Testis (tissue), 3 donors: ENCODE measurements around the gene INSR. TPM values are rescaled to one million over a fixed set of nuclear protein-coding genes. Genes with fewer than 3 reads are reported as not detected.

Source experiments
- DNase-seq: peaks from one replicate; pipeline ENCODE4 v3.0.0-alpha.2; 2019
- H3K27ac ChIP-seq, 2 donors: fragments of 200-600 bp; sonication (generic); one replicate each; pipeline ENCODE4 v1.5.1; 2019
- H3K27me3 ChIP-seq: fragments of 200-600 bp; sonication (generic); one replicate; pipeline ENCODE4 v1.5.1; 2019
- H3K36me3 ChIP-seq: fragments of 200-600 bp; sonication (generic); one replicate; pipeline ENCODE4 v1.5.1; 2017; ENCODE audit warnings: low read depth; ENCODE audit errors: missing control alignments
- H3K4me1 ChIP-seq: fragments of 200-600 bp; sonication (generic); one replicate; pipeline ENCODE4 v1.5.1; 2019
- H3K4me3 ChIP-seq, 2 donors: fragments of 200-600 bp; sonication (generic); one replicate each; pipeline ENCODE4 v1.5.1; 2017 to 2019
- H3K9me3 ChIP-seq: fragments of 200-600 bp; sonication (generic); one replicate; pipeline ENCODE4 v1.5.1; 2017
- POLR2A ChIP-seq: fragments of 450-650 bp; IDR thresholded peaks from one replicate; pipeline ENCODE4 v1.6.1; 2017; ENCODE audit warnings: antibody characterized with exemption, mild to moderate bottlenecking, moderate library complexity
- WGBS, 2 donors: methylation state at CpG; one replicate each; pipeline ENCODE4 v1.1.5; 2018; 5-methylcytosine and 5-hydroxymethylcytosine counted together
- intact Hi-C: fragments of 100-400 bp; cut with DNase I; formaldehyde crosslinking; loops from one replicate; pipeline ENCODE4 v1.15.1; 2023; ENCODE audit warnings: low total_unique reads
- polyA plus RNA-seq: library from polyadenylated mRNA; stranded (reverse); fragments of 350-450 nt; fragmentation: Illumina TruSeq; extraction: RNeasy Lipid Tissue Mini Kit (QIAGEN cat#74804); gene quantifications from one replicate; pipeline ENCODE4 v1.2.3, GENCODE V29; 2014; ENCODE audit warnings: low read depth, low replicate concordance; ENCODE audit not compliant: insufficient read depth
- total RNA-seq, 2 donors: library from RNA; depleted of rRNA; stranded (reverse); fragments of >200 nt; gene quantifications; one replicate each; pipeline ENCODE4 v1.2.3, GENCODE V29; 2016
- TF ChIP-seq, protein P1 (sequence below), 3 experiments: fragments of 450-650 bp in 2 of 3; fragments of 200-600 bp in 1 of 3; sonication (generic) in 1 of 3; IDR thresholded peaks; one replicate each; pipeline ENCODE4 v1.5.1; 2016 to 2019; ENCODE audit warnings: antibody characterized with exemption in 3 of 3, mild to moderate bottlenecking in 2 of 3, moderate library complexity in 1 of 3

INSR gene
- total and polyA plus RNA-seq, 3 donors from 2014 or later: 9.3 to 96.5 (median 85.1) TPM

DNA sequence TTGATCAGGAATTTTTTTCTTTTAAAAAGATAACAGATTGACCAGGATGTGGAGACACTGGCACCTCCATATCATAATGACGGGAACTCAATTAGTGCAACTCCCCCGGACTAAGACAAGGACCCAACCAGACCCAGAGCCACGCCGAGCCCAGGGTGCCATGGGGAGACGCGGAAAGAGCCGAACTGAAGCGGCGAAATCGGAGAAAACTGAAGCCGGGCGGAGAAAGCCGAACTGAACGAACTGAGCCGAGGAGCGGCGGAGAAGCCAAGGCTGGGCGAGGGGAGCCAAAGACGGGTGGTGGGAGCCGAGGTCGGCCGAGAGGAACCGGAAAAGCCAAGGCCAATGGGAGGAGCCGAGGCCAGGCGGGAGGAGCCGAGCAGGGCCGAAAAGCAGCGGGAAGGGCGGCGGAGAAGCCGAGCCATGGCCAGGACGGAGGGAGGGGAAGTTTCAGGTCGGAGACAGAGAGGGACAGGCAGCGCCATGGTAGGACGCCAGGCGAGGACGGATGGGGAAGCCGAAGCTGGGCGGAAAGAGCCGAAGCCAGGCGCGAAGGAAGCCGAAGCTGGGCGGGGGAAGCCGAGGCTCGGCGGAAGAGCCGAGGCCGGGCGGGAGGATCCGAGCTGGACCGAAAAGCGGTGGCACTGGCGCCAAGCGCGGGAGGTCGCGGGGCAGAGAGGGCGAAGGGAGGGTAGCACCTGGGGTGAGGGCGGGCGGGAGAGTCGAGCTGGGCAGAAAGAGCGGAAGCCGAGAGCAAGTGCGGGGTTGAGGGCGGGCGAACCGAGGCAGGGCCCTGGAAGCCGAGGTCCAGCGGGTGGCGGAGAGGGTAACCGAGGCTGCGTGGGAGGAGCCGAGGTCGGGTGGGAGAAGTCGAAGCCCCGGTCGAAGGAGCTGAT lies 195.3 kb downstream of the INSR start:
- Histone ChIP-seq H3K4me3 (peak overlapping the region; percentile 70 to 73), H3K9me3 (no peaks in the 10 kb centered on the region), H3K27ac (peak overlapping the region; percentile 89 to 96), H3K27me3 (no peaks in the 10 kb centered on the region), H3K36me3 (no peaks in the 10 kb centered on the region), H3K4me1 (peaks cover 21% of the 10 kb centered on the region)
- 0 to 1% methylated on average over 78 of the region's 78 CpGs for WGBS, 2 donors
- peak; percentile 92 for DNase-seq
- intact Hi-C loops: no loop called here
- no peak for TF ChIP-seq POLR2A
- TF ChIP-seq, protein P1, sequence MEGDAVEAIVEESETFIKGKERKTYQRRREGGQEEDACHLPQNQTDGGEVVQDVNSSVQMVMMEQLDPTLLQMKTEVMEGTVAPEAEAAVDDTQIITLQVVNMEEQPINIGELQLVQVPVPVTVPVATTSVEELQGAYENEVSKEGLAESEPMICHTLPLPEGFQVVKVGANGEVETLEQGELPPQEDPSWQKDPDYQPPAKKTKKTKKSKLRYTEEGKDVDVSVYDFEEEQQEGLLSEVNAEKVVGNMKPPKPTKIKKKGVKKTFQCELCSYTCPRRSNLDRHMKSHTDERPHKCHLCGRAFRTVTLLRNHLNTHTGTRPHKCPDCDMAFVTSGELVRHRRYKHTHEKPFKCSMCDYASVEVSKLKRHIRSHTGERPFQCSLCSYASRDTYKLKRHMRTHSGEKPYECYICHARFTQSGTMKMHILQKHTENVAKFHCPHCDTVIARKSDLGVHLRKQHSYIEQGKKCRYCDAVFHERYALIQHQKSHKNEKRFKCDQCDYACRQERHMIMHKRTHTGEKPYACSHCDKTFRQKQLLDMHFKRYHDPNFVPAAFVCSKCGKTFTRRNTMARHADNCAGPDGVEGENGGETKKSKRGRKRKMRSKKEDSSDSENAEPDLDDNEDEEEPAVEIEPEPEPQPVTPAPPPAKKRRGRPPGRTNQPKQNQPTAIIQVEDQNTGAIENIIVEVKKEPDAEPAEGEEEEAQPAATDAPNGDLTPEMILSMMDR (IDR thresholded peaks at IDR 0.05): no peak

DNA sequence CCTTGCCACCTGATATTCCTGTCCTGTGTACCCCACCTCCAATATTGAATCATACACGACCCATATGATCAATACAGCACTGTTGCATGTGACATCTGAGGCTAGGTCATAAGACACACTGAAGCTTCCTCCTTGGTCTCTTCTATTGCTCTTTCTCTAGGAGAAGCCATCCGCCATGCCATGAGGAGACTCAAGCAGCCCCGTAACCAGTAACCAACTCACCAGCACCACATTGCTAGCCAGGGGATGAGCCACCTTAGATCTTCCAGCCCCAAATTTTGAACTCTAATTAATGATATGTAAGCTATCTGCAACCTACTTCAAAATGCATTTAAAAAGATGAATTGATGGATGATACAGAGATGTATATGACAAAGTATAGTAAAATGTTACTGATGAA lies 196.1 kb downstream of the INSR start:
- Histone ChIP-seq H3K4me1 (peaks cover 21% of the 10 kb centered on the region), H3K27me3 (no peaks in the 10 kb centered on the region), H3K9me3 (no peaks in the 10 kb centered on the region), H3K4me3 (peak overlapping the region in 1 of 2 donors; percentile 73), H3K27ac (peak overlapping the region in 1 of 2 donors; percentile 89), H3K36me3 (no peaks in the 10 kb centered on the region)
- intact Hi-C loops: no loop called here
- TF ChIP-seq, protein P1 (IDR thresholded peaks at IDR 0.05): no peak
- TF ChIP-seq POLR2A: no peak
- no peak for DNase-seq
- WGBS, 2 donors: 60 to 77% methylated on average over 3 of the region's 3 CpGs

DNA sequence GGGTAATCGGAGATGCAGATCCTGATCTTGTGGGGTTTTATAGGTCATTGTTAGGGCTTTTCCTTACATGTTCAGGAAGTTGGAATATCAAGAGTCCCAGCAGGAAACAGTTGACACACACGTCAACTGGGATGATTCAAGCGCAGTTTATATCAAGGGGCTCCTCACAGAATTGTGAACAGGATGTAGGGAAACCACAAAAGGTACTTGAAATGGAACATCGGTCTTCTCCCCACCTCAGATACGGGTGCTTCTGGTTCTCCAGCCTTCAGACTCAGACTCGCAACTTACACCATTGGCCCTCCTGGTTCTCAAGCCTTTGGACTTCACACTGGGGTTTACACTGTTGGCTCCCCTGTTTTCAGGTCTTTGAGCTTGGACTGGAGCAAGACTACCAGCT lies 205.2 kb downstream of the INSR start:
- intact Hi-C loops: no loop called here
- DNase-seq: no peak
- WGBS, 2 donors: 92 to 98% methylated on average over 6 of the region's 6 CpGs
- Histone ChIP-seq H3K27ac (no peak overlapping the region), H3K36me3 (no peaks in the 10 kb centered on the region), H3K27me3 (no peaks in the 10 kb centered on the region), H3K4me3 (no peak overlapping the region), H3K9me3 (peaks cover 2% of the 10 kb centered on the region), H3K4me1 (no peaks in the 10 kb centered on the region)
- TF ChIP-seq, protein P1 (IDR thresholded peaks at IDR 0.05): no peak
- TF ChIP-seq POLR2A: no peak

DNA sequence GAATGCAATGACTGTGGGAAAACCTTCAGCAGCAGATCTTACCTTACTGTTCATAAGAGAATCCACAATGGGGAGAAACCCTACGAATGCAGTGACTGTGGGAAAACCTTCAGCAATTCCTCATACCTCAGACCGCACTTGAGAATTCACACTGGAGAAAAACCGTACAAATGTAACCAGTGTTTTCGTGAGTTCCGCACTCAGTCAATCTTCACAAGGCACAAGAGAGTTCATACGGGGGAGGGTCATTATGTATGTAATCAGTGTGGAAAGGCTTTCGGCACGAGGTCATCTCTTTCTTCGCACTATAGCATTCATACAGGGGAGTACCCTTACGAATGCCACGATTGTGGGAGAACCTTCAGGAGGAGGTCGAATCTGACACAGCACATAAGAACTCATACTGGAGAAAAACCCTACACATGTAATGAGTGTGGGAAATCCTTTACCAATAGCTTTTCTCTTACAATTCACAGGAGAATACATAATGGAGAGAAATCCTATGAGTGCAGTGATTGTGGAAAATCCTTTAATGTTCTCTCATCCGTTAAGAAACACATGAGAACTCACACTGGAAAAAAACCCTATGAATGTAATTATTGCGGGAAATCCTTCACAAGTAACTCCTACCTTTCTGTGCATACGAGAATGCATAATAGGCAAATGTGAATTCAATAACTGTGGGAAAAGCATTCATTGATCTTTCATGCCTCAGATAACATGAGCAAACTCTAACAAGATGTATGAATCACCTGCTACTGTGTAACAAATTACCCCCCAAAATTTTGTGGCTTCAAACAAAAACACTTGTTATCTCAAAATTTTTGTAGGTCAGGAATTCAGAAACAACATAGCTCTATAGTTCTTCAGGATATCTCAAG lies 210.9 kb downstream of the INSR start:
- Histone ChIP-seq H3K9me3 (peaks cover 2% of the 10 kb centered on the region), H3K27me3 (no peaks in the 10 kb centered on the region), H3K36me3 (no peaks in the 10 kb centered on the region), H3K4me3 (no peak overlapping the region), H3K4me1 (no peaks in the 10 kb centered on the region), H3K27ac (no peak overlapping the region)
- 91 to 98% methylated on average over 15 of the region's 15 CpGs for WGBS, 2 donors
- TF ChIP-seq, protein P1 (IDR thresholded peaks at IDR 0.05): no peak
- no peak for TF ChIP-seq POLR2A
- intact Hi-C loops: no loop called here
- no peak for DNase-seq
